Stromal cell of bone marrow (primary cell): Measurements from ENCODE around the gene TMEM140.
"Not testable (repeated sequence)": the region's sequence is repeated elsewhere in the genome, so short reads cannot be mapped to it uniquely, and the experiment has no call there.

Experiments
- DNase-seq: peaks from one replicate; pipeline ENCODE4 v3.0.0-alpha.2; 2012; ENCODE audit warnings: low read depth

Gene TMEM140

GRCh38 chr7:135158874-135159273 is 11.0 kb downstream of the TMEM140 start:
- DNase-seq, result no peak

DNA sequence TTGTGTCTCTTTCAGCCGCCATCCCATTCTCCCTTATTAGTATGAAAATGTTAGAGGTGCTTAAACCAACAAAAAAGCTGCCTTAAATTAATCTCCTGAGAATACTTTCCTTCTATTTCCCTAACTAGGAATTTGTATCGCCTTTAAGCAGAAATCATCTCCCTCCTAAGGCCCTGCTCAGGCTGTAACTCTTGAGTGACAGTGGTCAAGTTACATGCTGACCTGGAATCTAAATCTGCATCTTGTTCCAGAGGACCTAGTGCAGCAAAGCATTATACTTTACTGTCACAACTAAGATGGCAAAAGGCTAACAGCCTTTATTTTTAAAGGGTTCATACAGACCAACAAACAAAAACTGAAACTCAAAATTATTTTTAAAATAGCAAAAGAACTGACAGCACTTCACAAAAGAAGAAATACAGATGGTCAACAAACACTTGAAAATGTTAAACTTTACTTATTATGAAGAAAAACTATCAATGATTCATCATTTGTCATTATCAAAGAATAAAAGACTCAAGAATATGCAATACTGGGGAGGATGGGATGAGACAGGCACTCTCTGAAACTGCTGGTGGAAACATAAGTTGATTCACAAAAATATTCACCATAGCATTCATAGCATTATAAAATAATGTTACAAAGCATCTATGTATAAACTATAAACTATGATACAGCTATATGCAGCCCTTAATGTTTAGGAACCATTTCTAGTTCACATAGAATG is 11.7 kb downstream of the TMEM140 start:
- no peak for DNase-seq

DNA sequence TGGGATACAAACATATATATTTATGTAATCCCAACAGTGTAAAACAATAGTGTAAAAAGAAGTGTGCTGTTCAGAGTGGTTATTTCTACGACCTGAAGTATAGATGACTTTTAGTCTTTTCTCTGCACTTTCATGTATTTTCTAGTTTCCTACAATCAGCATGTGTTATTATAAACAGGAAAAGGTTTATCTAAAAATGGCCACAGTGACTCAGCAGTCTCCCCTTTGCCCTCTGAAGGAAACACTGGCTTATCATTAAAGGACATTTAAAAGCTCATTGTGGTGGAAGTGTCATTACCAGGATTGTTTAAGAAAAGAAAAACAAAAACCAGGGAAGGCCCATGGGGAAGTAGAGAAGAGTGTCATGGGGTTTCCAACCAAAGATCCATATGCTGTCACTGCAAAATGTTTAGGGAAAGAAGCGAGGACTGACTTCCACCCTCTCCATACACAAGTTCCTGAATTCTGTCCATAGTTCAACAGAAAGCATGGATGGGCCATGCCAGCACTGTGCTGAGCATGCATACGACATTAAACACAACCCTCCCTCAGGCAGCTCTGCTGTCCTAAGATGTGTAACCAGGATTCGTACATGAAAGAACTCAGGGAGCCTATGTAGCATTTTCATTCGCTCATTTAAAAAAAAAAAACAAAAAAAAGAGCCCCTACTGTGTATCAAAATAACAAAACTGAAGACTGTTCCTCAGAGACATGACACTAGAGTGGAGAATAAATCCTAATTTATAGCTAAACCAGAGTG is 12.4 kb downstream of the TMEM140 start:
- no peak for DNase-seq

DNA sequence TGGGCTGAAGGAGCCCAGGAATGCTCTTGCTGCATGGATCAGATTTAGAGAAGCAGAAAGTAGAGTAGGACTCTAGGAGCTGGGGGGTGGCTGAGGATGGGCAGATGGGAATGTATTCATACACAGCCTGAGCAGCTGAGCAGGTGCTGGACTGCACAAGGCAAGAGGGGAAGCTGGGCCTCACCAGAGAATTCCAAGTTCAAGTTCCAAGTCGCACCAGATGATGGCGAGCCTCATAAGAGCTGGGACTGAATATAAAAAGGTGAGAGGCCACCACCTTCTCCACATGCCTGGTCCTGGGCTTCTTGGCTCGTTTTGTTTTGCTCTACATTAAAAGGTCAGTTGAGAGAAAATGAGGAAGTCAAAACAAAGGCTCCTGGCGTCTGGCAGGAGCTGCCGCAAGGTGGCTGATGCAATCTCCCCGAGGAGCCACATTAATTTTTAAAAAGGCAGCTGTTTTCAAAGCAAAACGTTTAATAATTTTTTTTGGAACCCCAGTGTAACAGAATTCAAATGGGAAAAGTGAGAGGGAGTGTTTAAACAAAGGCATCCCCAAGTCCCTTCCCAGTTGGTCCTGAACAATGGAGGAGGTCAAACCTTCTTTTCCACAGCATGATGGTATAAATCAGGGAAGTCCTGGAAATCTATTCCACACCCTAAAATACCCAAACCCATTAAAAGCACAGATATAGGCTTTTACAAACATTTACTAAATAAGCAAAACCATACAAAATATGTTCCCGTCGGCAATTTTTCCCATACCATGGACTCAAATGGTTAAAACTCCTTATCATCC is 13.2 kb downstream of the TMEM140 start:
- no peak for DNase-seq

- DNase-seq, result no peak
Observed at GRCh38 chr7:135161669-135162068, 13.8 kb downstream of the TMEM140 start.

GRCh38 chr7:135162382-135163001 is 14.6 kb downstream of the TMEM140 start:
- DNase-seq, result no peak

DNA sequence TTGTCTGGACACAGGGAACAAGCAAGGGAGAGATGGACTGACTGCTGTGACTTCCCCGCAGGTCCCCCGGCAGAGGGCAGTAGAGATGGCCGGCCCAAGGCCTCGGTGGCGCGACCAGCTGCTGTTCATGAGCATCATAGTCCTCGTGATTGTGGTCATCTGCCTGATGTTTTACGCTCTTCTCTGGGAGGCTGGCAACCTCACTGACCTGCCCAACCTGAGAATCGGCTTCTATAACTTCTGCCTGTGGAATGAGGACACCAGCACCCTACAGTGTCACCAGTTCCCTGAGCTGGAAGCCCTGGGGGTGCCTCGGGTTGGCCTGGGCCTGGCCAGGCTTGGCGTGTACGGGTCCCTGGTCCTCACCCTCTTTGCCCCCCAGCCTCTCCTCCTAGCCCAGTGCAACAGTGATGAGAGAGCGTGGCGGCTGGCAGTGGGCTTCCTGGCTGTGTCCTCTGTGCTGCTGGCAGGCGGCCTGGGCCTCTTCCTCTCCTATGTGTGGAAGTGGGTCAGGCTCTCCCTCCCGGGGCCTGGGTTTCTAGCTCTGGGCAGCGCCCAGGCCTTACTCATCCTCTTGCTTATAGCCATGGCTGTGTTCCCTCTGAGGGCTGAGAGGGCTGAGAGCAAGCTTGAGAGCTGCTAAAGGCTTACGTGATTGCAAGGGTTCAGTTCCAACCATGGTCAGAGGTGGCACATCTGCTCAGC is 16.6 kb downstream of the TMEM140 start:
- no peak for DNase-seq

GRCh38 chr7:135165862-135166261 is 18.0 kb downstream of the TMEM140 start:
- DNase-seq, result no peak

GRCh38 chr7:135166338-135166990 is 18.6 kb downstream of the TMEM140 start:
- no peak for DNase-seq

- DNase-seq, result no peak
Observed at GRCh38 chr7:135167365-135167917, 19.6 kb downstream of the TMEM140 start.

DNA sequence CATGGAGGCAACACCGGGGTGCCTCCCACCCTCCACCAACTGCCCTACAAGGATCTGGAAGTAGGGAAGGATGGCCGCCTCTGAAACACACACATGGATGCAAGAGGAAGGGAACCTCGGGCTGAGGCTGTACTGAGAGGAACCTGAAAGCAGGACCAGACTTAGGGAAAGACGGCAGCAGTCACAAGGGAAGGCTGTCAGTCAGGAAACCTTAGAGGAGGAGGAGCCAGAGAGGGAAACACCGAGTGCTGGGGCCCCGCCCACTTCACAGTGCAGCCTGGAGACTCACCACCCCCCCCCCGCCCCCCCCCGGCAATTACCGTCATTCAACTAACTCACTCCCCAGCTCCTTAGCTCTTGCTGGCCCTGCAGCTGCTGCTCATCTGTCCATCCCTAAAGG is 20.1 kb downstream of the TMEM140 start:
- DNase-seq, result no peak

GRCh38 chr7:135168489-135169140 is 20.7 kb downstream of the TMEM140 start:
- no peak for DNase-seq

- DNase-seq, result no peak
Observed at GRCh38 chr7:135169141-135169963, 21.5 kb downstream of the TMEM140 start.

DNA sequence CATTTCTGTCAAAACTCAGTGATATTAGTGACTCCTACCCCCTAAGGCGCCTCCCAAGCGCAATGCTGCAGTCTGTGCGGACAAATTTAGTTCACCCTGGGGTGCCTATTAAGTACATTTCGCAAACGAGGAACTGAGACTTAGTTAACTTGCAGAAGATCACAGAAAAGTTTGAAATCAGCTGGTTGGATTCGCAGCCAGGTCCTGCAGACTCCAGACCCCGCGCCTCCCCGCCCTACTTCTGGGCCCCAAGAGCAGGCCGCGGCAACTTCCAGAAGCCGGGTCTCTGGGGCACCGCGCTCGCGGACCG is 22.0 kb downstream of the TMEM140 start:
- no peak for DNase-seq

DNA sequence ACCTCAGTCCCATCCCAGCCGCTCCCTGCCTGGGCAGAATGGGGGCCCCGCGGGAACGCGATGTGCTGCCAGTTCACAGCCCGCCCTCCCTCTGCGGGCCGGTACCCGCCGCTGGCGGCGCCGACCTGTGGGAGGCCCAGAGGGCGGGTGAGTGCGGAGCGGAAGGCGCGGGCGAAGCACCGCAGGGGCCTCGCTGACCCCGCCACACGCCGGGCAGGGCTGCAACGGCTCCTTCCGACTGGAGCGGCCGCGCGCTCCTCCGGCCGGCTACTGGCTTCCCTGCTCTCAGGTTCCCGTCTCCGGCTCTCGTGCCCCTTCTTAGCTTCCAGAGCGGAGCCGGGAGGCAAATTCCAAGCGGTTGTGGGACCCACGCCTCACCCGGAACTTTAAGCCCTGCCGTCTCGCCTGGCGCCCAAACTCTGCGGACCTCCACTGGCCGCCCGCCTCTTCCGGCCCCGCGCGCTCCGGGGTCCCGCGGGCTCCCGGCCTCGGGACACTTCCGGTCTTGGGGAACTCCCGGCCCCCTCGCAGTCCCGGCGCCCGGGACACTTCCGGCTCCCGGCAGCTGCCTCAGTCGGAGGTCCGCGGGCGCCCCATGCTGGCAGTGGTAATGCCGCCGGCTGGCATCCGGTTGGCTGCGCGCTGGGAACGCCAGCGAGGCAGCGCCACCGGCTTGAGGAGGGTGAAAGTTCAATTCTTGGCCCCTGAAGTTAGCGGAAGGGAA is 22.6 kb downstream of the TMEM140 start, which contains the start of gene CYREN:
CYREN (minus strand) TSS at position 434 of the 724 bp plus-strand sequence. CDS start 1,785 bp downstream, outside the sequence.
- peak; percentile 87 for DNase-seq

DNA sequence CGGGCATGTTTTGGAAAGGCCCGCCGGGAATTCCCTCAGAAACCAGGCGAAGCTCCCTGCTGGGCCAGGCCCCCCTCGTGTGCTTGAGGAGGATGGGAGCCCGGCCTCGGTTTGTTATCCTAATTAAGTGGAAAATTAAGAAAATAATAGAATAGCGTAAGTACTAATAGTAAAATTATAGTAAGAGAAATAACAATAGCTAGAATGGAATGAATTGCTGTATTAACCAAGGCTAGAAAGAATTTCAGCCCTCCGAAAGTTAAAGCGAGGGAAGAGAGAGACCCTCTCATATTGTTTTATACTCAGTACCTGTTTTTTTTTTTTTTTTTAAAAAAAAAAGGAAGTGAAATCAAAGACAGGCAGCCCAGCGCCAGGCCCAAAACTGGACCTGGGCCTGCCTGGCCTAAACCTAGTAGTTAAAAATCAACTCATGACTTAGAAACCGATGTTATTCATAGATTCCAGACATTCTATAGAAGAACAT is 23.2 kb downstream of the TMEM140 start:
- DNase-seq, result not testable (repeated sequence)

- DNase-seq, result not testable (repeated sequence)
Observed at GRCh38 chr7:135171581-135172291, 23.9 kb downstream of the TMEM140 start.

- not testable (repeated sequence) for DNase-seq
Observed at GRCh38 chr7:135173916-135174315, 26.0 kb downstream of the TMEM140 start.
